Effector memory CD4-positive, alpha-beta T cell (primary cell): Measurements from ENCODE around the gene LHB.

Experiments used
- DNase-seq, 3 donors: peaks; one replicate each; pipeline ENCODE4 v3.0.0-alpha.2; 2020
- H3K27ac ChIP-seq: 2 replicates; pipeline ENCODE4 v1.7.0; 2013; ENCODE audit warnings: mild to moderate bottlenecking, low read length, moderate library complexity; ENCODE audit not compliant: insufficient read depth, poor library complexity, severe bottlenecking
- H3K27me3 ChIP-seq: replicated peaks from 2 replicates; pipeline ENCODE4 v1.7.0; 2013; ENCODE audit warnings: mild to moderate bottlenecking, low read length; ENCODE audit not compliant: insufficient read depth, control insufficient read depth, poor library complexity, severe bottlenecking
- H3K36me3 ChIP-seq: 2 replicates; pipeline ENCODE4 v1.7.0; 2013; ENCODE audit warnings: mild to moderate bottlenecking, low read length, moderate library complexity; ENCODE audit not compliant: control insufficient read depth, insufficient read depth
- H3K4me1 ChIP-seq: 2 replicates; pipeline ENCODE4 v1.7.0; 2013; ENCODE audit warnings: low read length, mild to moderate bottlenecking; ENCODE audit not compliant: control insufficient read depth, insufficient read depth, poor library complexity, severe bottlenecking
- H3K4me3 ChIP-seq: 2 replicates; pipeline ENCODE4 v1.7.0; 2013; ENCODE audit warnings: low read length, low read depth, mild to moderate bottlenecking; ENCODE audit not compliant: insufficient read depth, poor library complexity, severe bottlenecking
- H3K9me3 ChIP-seq: 2 replicates; pipeline ENCODE4 v1.7.0; 2013; ENCODE audit warnings: mild to moderate bottlenecking, low read length, moderate library complexity; ENCODE audit not compliant: control insufficient read depth

Gene LHB

DNA sequence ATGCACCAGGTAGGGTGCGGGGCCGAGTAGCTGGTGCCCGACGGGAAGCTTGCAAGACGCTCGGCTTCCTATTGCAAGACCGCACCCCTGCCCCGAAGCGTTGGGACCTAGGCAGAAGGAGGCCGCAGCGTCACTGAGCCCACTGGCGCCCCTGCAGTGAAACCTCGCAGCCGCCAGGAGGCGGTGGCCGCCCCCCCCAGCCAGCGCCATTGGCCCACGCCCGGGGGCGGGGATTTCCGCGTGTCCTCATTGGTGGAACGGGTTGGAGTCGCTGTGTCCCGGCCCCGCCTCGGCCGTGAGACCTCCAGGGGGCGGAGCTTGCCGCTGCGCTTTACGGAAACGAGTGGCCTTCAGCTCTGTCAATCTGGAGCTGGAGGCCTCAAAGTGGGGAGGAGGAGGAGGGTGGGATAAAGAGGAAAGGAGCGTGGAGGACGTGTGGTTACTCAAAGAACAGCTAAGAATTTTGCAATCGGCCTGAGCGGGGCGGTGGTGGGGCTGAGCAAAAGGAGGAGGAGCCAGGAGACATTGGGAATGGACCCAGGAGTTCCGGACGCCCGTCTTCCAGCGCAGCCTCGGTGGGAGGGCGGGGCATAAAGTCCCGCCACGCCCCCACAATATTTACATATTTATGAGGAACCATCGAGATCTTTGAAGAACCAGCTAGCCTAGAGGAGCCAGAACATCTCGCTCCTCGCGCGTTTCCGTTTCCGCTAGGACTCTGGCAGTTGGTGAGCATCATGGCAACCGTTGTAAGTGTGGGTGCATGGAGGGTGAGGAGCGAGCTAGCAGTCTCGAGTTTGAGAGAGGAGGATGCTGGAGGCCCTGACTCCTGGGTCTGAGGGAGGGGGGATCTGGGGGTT lies 23.5 kb downstream of the LHB start, which contains the start of the genes GYS1 and RUVBL2:
Gene GYS1, minus strand, starts transcription at position 135 of the 860 bp plus-strand sequence. CDS start 197 bp downstream, outside the sequence.
Gene RUVBL2, plus strand, starts transcription at position 713 of the 860 bp plus-strand sequence. Its CDS starts 25 bp downstream, at position 738.
- no peaks in the 10 kb centered on the region for H3K27me3 ChIP-seq
- peak within 1 kb of the TSS; percentile 82 for H3K27ac ChIP-seq
- H3K9me3 ChIP-seq: no peaks in the 10 kb centered on the region
- peaks cover 3% of the 10 kb centered on the region for H3K36me3 ChIP-seq
- peaks cover 26% of the 10 kb centered on the region for H3K4me1 ChIP-seq
- peak within 1 kb of the TSS; percentile 72 for H3K4me3 ChIP-seq
- DNase-seq: peak; percentile 98

DNA sequence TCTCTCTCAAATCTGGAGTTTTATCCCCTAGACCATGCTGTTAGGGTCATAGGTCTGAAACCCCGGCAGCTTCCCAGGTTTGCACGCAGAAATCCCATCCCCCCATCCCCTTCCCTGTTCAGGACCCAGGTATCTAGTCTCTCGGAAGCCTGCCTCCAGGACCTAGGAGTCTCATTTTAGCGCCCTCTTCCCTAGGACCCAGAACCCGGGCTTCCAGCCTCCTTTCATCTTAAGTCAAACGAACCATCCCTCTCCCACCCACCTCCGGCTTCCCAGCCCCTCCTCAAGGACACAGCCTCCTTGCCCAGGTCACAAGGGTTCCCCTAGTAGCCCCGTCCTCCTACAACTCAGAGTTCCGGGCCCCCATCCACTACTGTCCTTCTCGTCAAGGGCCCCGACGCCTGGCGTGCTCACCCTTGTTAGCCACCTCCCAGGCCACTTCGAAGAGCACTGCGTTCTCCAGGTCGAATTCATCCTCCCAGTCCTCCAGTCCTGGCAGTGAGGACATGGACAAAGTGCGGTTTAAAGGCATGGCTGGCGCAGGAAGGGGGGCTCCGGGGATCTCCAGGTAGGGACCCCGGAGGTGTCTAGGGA lies 24.2 kb downstream of the LHB start:
- Histone ChIP-seq H3K27me3 (no peaks in the 10 kb centered on the region), H3K36me3 (peaks cover 5% of the 10 kb centered on the region), H3K9me3 (no peaks in the 10 kb centered on the region), H3K4me3 (peak overlapping the region; percentile 72), H3K4me1 (peaks cover 26% of the 10 kb centered on the region), H3K27ac (peak overlapping the region; percentile 74)
- peak in 1 of 3 donors; percentile 3 for DNase-seq

DNA sequence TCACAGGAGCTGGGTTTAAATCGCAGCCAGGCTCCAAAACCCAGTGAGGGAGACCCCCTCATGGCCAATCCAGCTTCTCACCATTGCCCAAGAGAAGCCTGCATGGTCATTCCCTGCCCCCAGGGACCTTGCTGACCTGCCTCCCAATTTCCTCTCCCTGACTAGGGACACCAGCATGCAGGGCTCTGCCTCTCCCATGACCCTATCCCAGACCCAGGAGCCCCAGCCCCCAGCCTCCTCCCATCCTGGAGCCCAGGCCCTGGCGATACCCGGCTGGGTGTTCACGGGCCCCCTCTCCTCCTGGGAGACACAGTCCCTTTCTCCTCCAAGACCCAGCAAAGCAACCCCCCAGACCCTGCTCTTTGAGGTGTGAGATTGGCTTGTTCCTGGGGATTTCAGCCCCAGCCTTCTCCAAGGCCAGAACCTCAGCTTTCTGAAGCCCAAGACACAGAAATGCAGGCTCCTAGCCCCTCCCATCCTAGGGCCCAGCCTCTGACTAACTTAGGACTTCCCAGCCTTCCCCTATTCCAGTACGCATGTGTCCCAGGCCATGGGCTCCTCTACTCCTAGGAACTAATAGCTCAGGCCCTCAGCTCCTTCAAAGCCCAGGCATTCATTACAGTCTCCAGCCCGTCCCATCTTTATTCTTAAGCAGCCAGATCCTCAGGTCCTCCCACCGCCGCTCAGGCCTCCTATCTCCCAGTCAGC lies 24.9 kb downstream of the LHB start:
- H3K36me3 ChIP-seq: peaks cover 5% of the 10 kb centered on the region
- no peaks in the 10 kb centered on the region for H3K9me3 ChIP-seq
- H3K27me3 ChIP-seq: no peaks in the 10 kb centered on the region
- peaks cover 26% of the 10 kb centered on the region for H3K4me1 ChIP-seq
- peak overlapping the region; percentile 72 for H3K4me3 ChIP-seq
- H3K27ac ChIP-seq: peak overlapping the region; percentile 74
- DNase-seq: no peak

DNA sequence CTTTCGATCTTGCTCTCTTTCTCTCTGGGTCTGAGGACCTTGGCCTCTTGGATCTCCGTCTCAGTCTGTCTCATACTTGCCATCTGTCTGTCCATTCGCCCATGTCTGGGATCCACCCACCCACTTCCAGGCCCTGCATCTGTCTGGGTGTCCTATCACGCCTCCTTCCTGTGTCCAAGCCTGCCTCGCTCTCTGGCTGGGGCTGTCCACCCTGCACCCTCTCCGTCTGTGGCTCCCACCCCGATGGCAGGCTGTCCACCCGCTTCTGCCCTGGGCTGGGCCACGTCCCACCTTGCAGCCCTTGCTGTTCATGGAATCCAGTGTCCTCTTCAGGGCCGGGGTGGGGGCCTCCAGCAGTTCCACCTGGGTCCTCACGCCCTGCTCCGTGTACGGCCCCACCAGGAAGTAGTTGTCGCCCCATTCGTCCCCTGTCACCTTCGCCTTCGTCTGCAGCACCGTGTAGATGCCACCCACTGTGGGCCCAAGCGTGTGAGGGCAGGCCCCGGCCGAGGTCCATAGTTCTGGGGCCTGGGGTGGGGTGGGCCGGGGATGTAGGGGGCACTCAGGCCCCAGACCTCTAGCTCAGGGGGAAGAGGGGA lies 25.8 kb downstream of the LHB start:
- Histone ChIP-seq H3K4me1 (peaks cover 26% of the 10 kb centered on the region), H3K36me3 (peaks cover 5% of the 10 kb centered on the region), H3K27me3 (no peaks in the 10 kb centered on the region), H3K27ac (no peak overlapping the region), H3K4me3 (no peak overlapping the region), H3K9me3 (no peaks in the 10 kb centered on the region)
- DNase-seq: no peak

DNA sequence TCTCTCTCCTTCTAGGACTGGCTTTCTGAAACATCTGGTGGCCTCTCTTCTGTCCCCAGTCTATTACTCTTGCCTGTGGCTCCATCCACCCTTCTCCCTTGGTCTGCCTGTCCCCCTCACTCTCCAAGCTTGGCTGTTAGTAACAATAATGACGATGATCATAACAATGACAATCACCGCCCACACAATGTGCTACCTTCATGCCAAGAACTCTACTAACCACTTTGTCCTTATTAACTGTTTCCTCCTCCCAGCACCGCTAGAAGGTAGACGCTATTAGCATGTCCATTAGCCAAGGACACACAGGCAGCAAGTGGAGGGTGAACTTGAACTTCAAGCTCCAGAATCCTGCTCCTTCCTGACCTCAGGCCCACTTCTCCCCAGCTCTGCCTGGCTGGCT lies 26.5 kb downstream of the LHB start:
- Histone ChIP-seq H3K27ac (no peak overlapping the region), H3K27me3 (no peaks in the 10 kb centered on the region)

DNA sequence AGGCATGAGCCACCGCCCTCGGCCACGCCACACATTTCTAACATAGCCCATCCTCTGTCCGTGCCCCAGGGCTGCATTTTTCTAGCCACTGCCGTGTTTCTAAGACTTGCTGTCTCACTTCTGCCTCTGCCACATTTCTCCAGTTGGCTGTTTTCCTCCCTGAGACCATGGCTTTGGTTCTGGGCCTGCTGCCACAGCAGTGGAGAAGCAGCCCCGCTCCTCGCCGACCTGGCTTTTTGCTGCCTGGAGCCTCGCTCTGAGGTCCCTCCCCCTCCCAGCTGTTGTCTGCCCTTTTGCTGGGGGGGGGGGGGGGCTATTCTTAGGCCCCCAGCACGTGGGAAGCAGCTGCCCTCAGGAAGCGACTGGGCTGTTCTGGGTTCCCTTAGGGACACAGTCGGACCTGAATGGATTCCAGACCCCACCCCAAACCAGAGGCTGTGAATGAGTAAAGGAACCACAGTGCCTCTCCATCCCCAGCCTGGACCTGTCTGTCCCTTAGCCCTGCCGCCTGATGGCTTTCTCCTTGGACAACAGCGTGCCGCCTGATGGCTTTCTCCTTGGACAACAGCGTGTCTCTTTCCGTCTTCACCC lies 27.1 kb downstream of the LHB start:
- H3K4me1 ChIP-seq: peaks cover 26% of the 10 kb centered on the region
- H3K27ac ChIP-seq: no peak overlapping the region

More for the DNA sequence above, 26.5 kb downstream of the LHB start:
- DNase-seq: no peak
- Histone ChIP-seq H3K9me3 (no peaks in the 10 kb centered on the region), H3K4me1 (peaks cover 26% of the 10 kb centered on the region), H3K36me3 (peaks cover 5% of the 10 kb centered on the region), H3K4me3 (no peak overlapping the region)

DNA sequence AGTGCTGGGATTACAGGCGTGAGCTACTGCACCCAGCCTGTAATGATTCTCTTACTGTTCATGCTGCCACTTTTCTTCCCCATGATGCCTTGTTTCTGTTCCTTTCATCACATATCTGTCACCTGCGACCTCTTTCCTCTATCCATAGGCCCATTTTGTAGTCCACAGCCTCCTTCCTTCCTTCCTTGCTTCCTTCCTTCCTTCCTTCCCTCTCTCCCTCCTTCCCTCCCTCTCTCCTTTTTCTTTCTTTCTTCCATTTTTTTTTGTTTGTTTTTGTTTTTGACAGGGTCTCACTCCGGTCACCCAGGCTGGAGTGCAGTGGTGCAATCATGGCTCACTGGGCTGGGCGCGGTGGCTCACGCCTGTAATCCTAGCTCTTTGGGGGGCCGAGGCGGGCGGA lies 28.0 kb downstream of the LHB start:
- Histone ChIP-seq H3K9me3 (no peaks in the 10 kb centered on the region), H3K4me1 (peaks cover 19% of the 10 kb centered on the region), H3K36me3 (peaks cover 5% of the 10 kb centered on the region), H3K27ac (no peak overlapping the region), H3K27me3 (no peaks in the 10 kb centered on the region), H3K4me3 (no peak overlapping the region)
- no peak for DNase-seq

More for the DNA sequence above, 27.1 kb downstream of the LHB start:
- Histone ChIP-seq H3K9me3 (no peaks in the 10 kb centered on the region), H3K4me3 (no peak overlapping the region), H3K27me3 (no peaks in the 10 kb centered on the region), H3K36me3 (peaks cover 5% of the 10 kb centered on the region)
- DNase-seq: no peak

DNA sequence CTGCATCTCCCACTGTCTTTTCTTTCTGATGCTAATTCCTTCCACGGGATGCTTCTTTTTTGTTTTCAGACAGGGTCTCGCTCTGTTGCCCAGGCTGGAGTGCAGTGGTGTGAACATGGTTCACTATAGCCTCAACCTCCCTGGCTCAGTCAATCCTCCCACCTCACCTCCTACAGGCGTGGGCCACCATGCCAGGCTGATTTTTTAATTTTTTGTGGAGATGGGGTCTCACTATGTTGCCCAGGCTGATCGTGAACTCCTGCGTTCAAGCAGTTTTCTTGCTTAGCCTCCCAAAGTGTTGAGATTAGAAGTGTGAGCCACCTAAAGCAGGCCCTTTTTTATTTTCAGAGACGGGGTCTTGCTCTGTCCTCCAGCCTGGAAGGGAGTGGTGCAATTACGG lies 28.6 kb downstream of the LHB start:
- H3K4me3 ChIP-seq: no peak overlapping the region
- H3K4me1 ChIP-seq: peaks cover 18% of the 10 kb centered on the region
- H3K27me3 ChIP-seq: no peaks in the 10 kb centered on the region
- no peak overlapping the region for H3K27ac ChIP-seq
- peaks cover 5% of the 10 kb centered on the region for H3K36me3 ChIP-seq
- H3K9me3 ChIP-seq: no peaks in the 10 kb centered on the region
- DNase-seq: no peak

DNA sequence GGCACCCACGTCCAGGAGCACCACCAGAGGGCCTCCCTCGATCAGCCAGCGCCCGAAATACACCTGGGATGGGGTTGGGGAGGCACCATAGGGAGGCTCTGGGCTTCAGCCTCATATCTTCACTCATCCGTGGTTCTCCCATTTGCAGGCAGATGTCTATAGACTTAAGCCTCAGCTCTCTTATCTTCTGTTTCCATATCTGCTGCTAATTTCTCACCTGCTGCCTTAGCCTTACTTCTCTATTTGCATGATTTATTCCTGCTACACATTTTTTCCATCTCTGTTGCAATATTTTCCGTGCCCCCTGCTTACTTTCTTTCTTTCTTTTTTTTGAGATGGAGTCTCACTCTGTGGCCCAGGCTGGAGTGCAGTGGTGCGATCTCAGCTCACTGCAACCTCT lies 29.6 kb downstream of the LHB start:
- Histone ChIP-seq H3K9me3 (no peaks in the 10 kb centered on the region), H3K27me3 (no peaks in the 10 kb centered on the region), H3K36me3 (peaks cover 8% of the 10 kb centered on the region), H3K4me1 (peaks cover 11% of the 10 kb centered on the region), H3K27ac (no peak overlapping the region), H3K4me3 (no peak overlapping the region)
- no peak for DNase-seq
